Measurements from ENCODE around the gene SNX19.

The SNX19 gene

GRCh38 chr11:130904380-130904779 is 11.9 kb downstream of the SNX19 start:
- Histone ChIP-seq H2AFZ (ENCODE audit: low read depth, low read length) (no peak overlapping the region), H3K27me3 (ENCODE audit: low read depth, low read length) (no peaks in the 10 kb centered on the region), H3K36me3 (replicated peaks; ENCODE audit: low read depth, low read length) (peaks cover 47% of the 10 kb centered on the region), H3K9me3 (ENCODE audit: insufficient read depth, low read length) (no peaks in the 10 kb centered on the region), H3K27ac (ENCODE audit: low read length) (no peak overlapping the region), H3K9ac (ENCODE audit: low read length) (no peak overlapping the region), H4K20me1 (ENCODE audit: insufficient read depth, low read length) (no peaks in the 10 kb centered on the region), H3K4me1 (ENCODE audit: low read length) (no peaks in the 10 kb centered on the region), H3K4me3 (ENCODE audit: low read length) (no peak overlapping the region), H3K4me2 (ENCODE audit: low read length) (no peak overlapping the region), H3K79me2 (ENCODE audit: low read length) (no peaks in the 10 kb centered on the region)
- TF ChIP-seq EZH2phosphoT487 (IDR thresholded peaks at IDR 0.05; ENCODE audit: low read depth), result no peak
- peak; percentile 40; the same call in 1 of the 2 replicates for TF ChIP-seq CTCF (IDR thresholded peaks at IDR 0.05; ENCODE audit: low read depth, low read length)

- H3K9me3 ChIP-seq (ENCODE audit: insufficient read depth, low read length), result no peaks in the 10 kb centered on the region
- H3K4me3 ChIP-seq (ENCODE audit: low read length), result no peak overlapping the region
- H3K4me1 ChIP-seq (ENCODE audit: low read length), result no peaks in the 10 kb centered on the region
- no peak overlapping the region for H3K27ac ChIP-seq (ENCODE audit: low read length)
- no peaks in the 10 kb centered on the region for H3K27me3 ChIP-seq (ENCODE audit: low read depth, low read length)
- no peak for TF ChIP-seq EZH2phosphoT487 (IDR thresholded peaks at IDR 0.05; ENCODE audit: low read depth)
- no peak for TF ChIP-seq CTCF (IDR thresholded peaks at IDR 0.05; ENCODE audit: low read depth, low read length)
- no peaks in the 10 kb centered on the region for H4K20me1 ChIP-seq (ENCODE audit: insufficient read depth, low read length)
- peaks cover 54% of the 10 kb centered on the region for H3K36me3 ChIP-seq (replicated peaks; ENCODE audit: low read depth, low read length)
- no peak overlapping the region for H3K9ac ChIP-seq (ENCODE audit: low read length)
- no peaks in the 10 kb centered on the region for H3K79me2 ChIP-seq (ENCODE audit: low read length)
- no peak overlapping the region for H2AFZ ChIP-seq (ENCODE audit: low read depth, low read length)
- H3K4me2 ChIP-seq (ENCODE audit: low read length), result no peak overlapping the region
Measured at GRCh38 chr11:130902380-130902779, 13.9 kb downstream of the SNX19 start.

- no peak overlapping the region for H3K27ac ChIP-seq (ENCODE audit: low read length)
- H3K4me2 ChIP-seq (ENCODE audit: low read length), result no peak overlapping the region
- no peaks in the 10 kb centered on the region for H3K4me1 ChIP-seq (ENCODE audit: low read length)
- H3K9ac ChIP-seq (ENCODE audit: low read length), result no peak overlapping the region
- no peak overlapping the region for H3K4me3 ChIP-seq (ENCODE audit: low read length)
- no peaks in the 10 kb centered on the region for H3K79me2 ChIP-seq (ENCODE audit: low read length)
- no peaks in the 10 kb centered on the region for H3K9me3 ChIP-seq (ENCODE audit: insufficient read depth, low read length)
- H3K27me3 ChIP-seq (ENCODE audit: low read depth, low read length), result no peaks in the 10 kb centered on the region
- peaks cover 42% of the 10 kb centered on the region for H3K36me3 ChIP-seq (replicated peaks; ENCODE audit: low read depth, low read length)
- H4K20me1 ChIP-seq (ENCODE audit: insufficient read depth, low read length), result no peaks in the 10 kb centered on the region
- TF ChIP-seq CTCF (IDR thresholded peaks at IDR 0.05; ENCODE audit: low read depth, low read length) (no peak), EZH2phosphoT487 (IDR thresholded peaks at IDR 0.05; ENCODE audit: low read depth) (no peak)
- H2AFZ ChIP-seq (ENCODE audit: low read depth, low read length), result no peak overlapping the region
Measured at GRCh38 chr11:130899106-130899505, 17.2 kb downstream of the SNX19 start.

GRCh38 chr11:130897262-130898182 is 18.8 kb downstream of the SNX19 start:
- Histone ChIP-seq H3K4me2 (ENCODE audit: low read length) (no peak overlapping the region), H3K79me2 (ENCODE audit: low read length) (no peaks in the 10 kb centered on the region), H3K4me1 (ENCODE audit: low read length) (no peaks in the 10 kb centered on the region), H3K4me3 (ENCODE audit: low read length) (no peak overlapping the region), H3K27ac (ENCODE audit: low read length) (no peak overlapping the region), H4K20me1 (ENCODE audit: insufficient read depth, low read length) (no peaks in the 10 kb centered on the region), H3K9me3 (ENCODE audit: insufficient read depth, low read length) (no peaks in the 10 kb centered on the region), H2AFZ (ENCODE audit: low read depth, low read length) (no peak overlapping the region), H3K36me3 (replicated peaks; ENCODE audit: low read depth, low read length) (peaks cover 38% of the 10 kb centered on the region), H3K9ac (ENCODE audit: low read length) (no peak overlapping the region), H3K27me3 (ENCODE audit: low read depth, low read length) (no peaks in the 10 kb centered on the region)
- TF ChIP-seq EZH2phosphoT487 (IDR thresholded peaks at IDR 0.05; ENCODE audit: low read depth) (no peak), CTCF (IDR thresholded peaks at IDR 0.05; ENCODE audit: low read depth, low read length) (no peak)

Measured in OCI-LY3 (cell line).